GM23338 (cell line): ENCODE data around the gene CEP20. TPM values are rescaled to one million over a fixed set of nuclear protein-coding genes. Genes with fewer than 3 reads are reported as not detected.

Experiments
- ATAC-seq: fragments of 200-7000 bp; cut with Tn5 transposase; 3 replicates; pipeline ENCODE4 v1.9.1; 2020
- DNase-seq: peaks from one replicate; pipeline ENCODE4 v3.0.0-alpha.2; 2015; ENCODE audit warnings: low spot score
- H2AFZ ChIP-seq: fragments of 200-600 bp; sonication (generic); 2 replicates; pipeline ENCODE4 v1.8.0; 2016; ENCODE audit warnings: antibody characterized with exemption, mild to moderate bottlenecking, moderate library complexity
- H3F3A ChIP-seq: fragments of 200-600 bp; sonication (generic); replicated peaks from 2 replicates; pipeline ENCODE4 v1.8.0; 2017; ENCODE audit warnings: antibody characterized with exemption, mixed run types, low read depth
- H3K27ac ChIP-seq: fragments of 200-600 bp; sonication (generic); 2 replicates; pipeline ENCODE4 v1.6.1; 2016; ENCODE audit warnings: low read depth
- H3K27me3 ChIP-seq: fragments of 200-600 bp; sonication (generic); 2 replicates; pipeline ENCODE4 v1.8.0; 2016; ENCODE audit warnings: mild to moderate bottlenecking, mixed run types, moderate library complexity; ENCODE audit not compliant: insufficient read depth
- H3K36me3 ChIP-seq: fragments of 200-600 bp; sonication (generic); 2 replicates; pipeline ENCODE4 v1.8.0; 2016; ENCODE audit warnings: mild to moderate bottlenecking; ENCODE audit not compliant: insufficient read depth
- H3K4me1 ChIP-seq: fragments of 200-600 bp; sonication (generic); 2 replicates; pipeline ENCODE4 v1.8.0; 2016; ENCODE audit warnings: mild to moderate bottlenecking, moderate library complexity; ENCODE audit not compliant: insufficient read depth
- H3K4me2 ChIP-seq: fragments of 200-600 bp; sonication (generic); 2 replicates; pipeline ENCODE4 v1.7.1; 2017; ENCODE audit warnings: mixed run types
- H3K4me3 ChIP-seq: fragments of 200-600 bp; sonication (generic); 2 replicates; pipeline ENCODE4 v1.6.1; 2016; ENCODE audit warnings: mixed run types
- H3K79me2 ChIP-seq: fragments of 200-600 bp; sonication (generic); replicated peaks from 2 replicates; pipeline ENCODE4 v1.8.0; 2017; ENCODE audit warnings: mild to moderate bottlenecking; ENCODE audit not compliant: insufficient read depth
- H3K9me2 ChIP-seq: fragments of 200-600 bp; sonication (generic); 2 replicates; pipeline ENCODE4 v1.8.0; 2017; ENCODE audit not compliant: insufficient read depth
- H4K20me1 ChIP-seq: fragments of 200-600 bp; sonication (generic); replicated peaks from 2 replicates; pipeline ENCODE4 v1.8.0; 2017; ENCODE audit warnings: mild to moderate bottlenecking; ENCODE audit not compliant: insufficient read depth
- H3K27ac Mint-ChIP-seq: 2 replicates; pipeline ENCODE4 v1.8.0; 2020; ENCODE audit warnings: inconsistent platforms, mild to moderate bottlenecking, moderate library complexity, mixed read lengths
- H3K27me3 Mint-ChIP-seq: 3 replicates; pipeline ENCODE4 v1.8.0; 2022; ENCODE audit warnings: low read depth, mild to moderate bottlenecking, moderate library complexity, mixed read lengths, inconsistent platforms; ENCODE audit not compliant: insufficient read depth, poor library complexity
- H3K36me3 Mint-ChIP-seq: 3 replicates; pipeline ENCODE4 v1.8.0; 2021; ENCODE audit warnings: low read depth, mild to moderate bottlenecking, inconsistent platforms, moderate library complexity, mixed read lengths
- H3K4me1 Mint-ChIP-seq: 3 replicates; pipeline ENCODE4 v1.8.0; 2020; ENCODE audit warnings: mild to moderate bottlenecking, inconsistent platforms, mixed read lengths
- H3K4me3 Mint-ChIP-seq: 3 replicates; pipeline ENCODE4 v1.8.0; 2021; ENCODE audit warnings: moderate library complexity, mild to moderate bottlenecking, inconsistent platforms, mixed read lengths
- H3K9me3 Mint-ChIP-seq: 3 replicates; pipeline ENCODE4 v1.8.0; 2020; ENCODE audit warnings: moderate library complexity, mild to moderate bottlenecking, inconsistent platforms, mixed read lengths
- CREB1 ChIP-seq: fragments of 250-450 bp; sonication (Bioruptor Pico); IDR thresholded peaks from 2 replicates; pipeline ENCODE4 v1.5.0; 2020; ENCODE audit warnings: low read depth, mild to moderate bottlenecking, moderate library complexity
- EZH2 ChIP-seq: fragments of 200-600 bp; sonication (generic); IDR thresholded peaks from one replicate; pipeline ENCODE4 v1.8.0; 2017; ENCODE audit warnings: antibody characterized with exemption, mild to moderate bottlenecking, low read depth; ENCODE audit not compliant: unreplicated experiment
- EZH2phosphoT487 ChIP-seq: fragments of 200-600 bp; sonication (generic); IDR thresholded peaks from one replicate; pipeline ENCODE4 v1.8.1; 2018; ENCODE audit warnings: antibody characterized with exemption; ENCODE audit not compliant: unreplicated experiment
- JUNB ChIP-seq: IDR thresholded peaks from one replicate; pipeline ENCODE4 v1.6.1; 2016; ENCODE audit warnings: antibody characterized with exemption; ENCODE audit not compliant: unreplicated experiment
- NANOG ChIP-seq: IDR thresholded peaks from 2 replicates; pipeline ENCODE4 v1.6.1; 2016; ENCODE audit warnings: antibody characterized with exemption, borderline replicate concordance
- POLR2AphosphoS5 ChIP-seq: IDR thresholded peaks from 2 replicates; pipeline ENCODE4 v1.6.1; 2016; ENCODE audit warnings: antibody characterized with exemption, low read depth
- STAT1 ChIP-seq: IDR thresholded peaks from one replicate; pipeline ENCODE4 v1.6.1; 2016; ENCODE audit warnings: antibody characterized with exemption; ENCODE audit not compliant: unreplicated experiment
- ZNF114 ChIP-seq: fragments of 250-450 bp; sonication (Bioruptor Pico); IDR thresholded peaks from 2 replicates; pipeline ENCODE4 v1.5.0; 2020; ENCODE audit warnings: mild to moderate bottlenecking, moderate library complexity
- ZNF331 ChIP-seq: fragments of 250-450 bp; sonication (Bioruptor Pico); IDR thresholded peaks from 2 replicates; pipeline ENCODE4 v1.5.0; 2020; ENCODE audit warnings: low read depth, mild to moderate bottlenecking, moderate library complexity
- polyA plus RNA-seq: library from polyadenylated mRNA; unstranded; fragments of >200 nt; fragmentation: Nextera tagmentation; extraction: Ambion mirVana; gene quantifications from 2 replicates; pipeline ENCODE4 v1.2.1, GENCODE V29; 2016
- total RNA-seq: library from RNA; depleted of rRNA; stranded (reverse); fragments of >200 nt; shearing (Covaris generic); gene quantifications from 2 replicates; pipeline ENCODE4 v1.2.3, GENCODE V29; 2014
- TF ChIP-seq, protein P1 (sequence below): IDR thresholded peaks from one replicate; pipeline ENCODE4 v1.6.1; 2018; ENCODE audit warnings: antibody characterized with exemption; ENCODE audit not compliant: unreplicated experiment
- TF ChIP-seq, protein P2 (sequence below), 2 experiments: fragments of 200-600 bp in 1 of 2; sonication (generic) in 1 of 2; conservative IDR thresholded peaks; 2 replicates each; pipeline versions ENCODE4 v1.5.1 to v1.6.1; 2016 to 2017; ENCODE audit warnings: antibody characterized with exemption in 2 of 2, low read depth in 2 of 2, mild to moderate bottlenecking in 2 of 2, moderate library complexity in 1 of 2
- TF ChIP-seq, protein P3 (sequence below): IDR thresholded peaks from 2 replicates; pipeline ENCODE4 v1.6.1; 2016; ENCODE audit warnings: antibody characterized with exemption
- TF ChIP-seq, protein P4 (sequence below): fragments of 250-450 bp; sonication (Bioruptor Pico); IDR thresholded peaks from 2 replicates; pipeline ENCODE4 v1.5.0; 2020; ENCODE audit warnings: mild to moderate bottlenecking, moderate library complexity

The CEP20 gene
- total and polyA plus RNA-seq, 2 experiments from 2014 or later = 60.2 to 70.9 TPM

DNA sequence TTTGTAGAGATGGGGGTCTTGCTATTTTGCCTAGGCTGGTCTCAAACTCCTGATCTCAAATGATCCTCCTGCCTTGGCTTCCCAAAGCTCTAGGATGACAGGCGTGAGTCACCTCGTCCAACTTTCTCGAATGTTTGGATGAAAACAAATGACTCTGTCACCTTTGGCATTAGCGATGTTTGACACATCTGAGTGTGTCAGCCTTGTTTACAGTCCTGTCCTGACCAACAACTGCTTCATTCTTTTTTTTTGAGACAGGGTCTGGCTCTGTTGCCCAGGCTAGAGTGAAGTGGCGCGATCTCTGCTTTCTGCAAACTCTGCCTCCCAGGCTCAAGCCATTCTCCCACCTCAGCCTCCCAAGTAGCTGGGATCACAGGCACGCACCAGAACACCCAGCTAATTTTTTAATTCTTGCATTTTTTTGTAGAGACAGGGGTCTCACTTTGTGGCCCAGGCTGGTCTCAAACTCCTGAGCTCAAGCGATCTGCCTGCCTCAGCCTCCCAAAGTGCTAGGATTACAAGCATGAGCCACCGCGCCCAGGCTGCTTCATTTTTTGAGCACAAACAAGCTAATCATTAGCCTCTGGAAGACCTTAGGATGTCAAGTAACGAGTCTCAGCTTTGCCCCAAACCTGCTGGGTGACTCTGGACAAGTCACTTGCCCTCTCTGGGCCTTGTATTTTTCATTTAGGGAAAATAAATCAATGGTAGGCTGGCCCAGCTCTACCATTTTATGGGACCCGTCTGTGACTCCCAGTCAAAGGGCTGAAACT, 39.0 kb downstream of the CEP20 start:
- no peaks in the 10 kb centered on the region for H3K36me3 Mint-ChIP-seq
- H3K27me3 ChIP-seq = no peaks in the 10 kb centered on the region
- no peak for TF ChIP-seq JUNB
- no peak for TF ChIP-seq POLR2AphosphoS5
- TF ChIP-seq EZH2phosphoT487 = no peak
- no peak for TF ChIP-seq CREB1 (CRISPR knock-in tag)
- TF ChIP-seq, protein P1, sequence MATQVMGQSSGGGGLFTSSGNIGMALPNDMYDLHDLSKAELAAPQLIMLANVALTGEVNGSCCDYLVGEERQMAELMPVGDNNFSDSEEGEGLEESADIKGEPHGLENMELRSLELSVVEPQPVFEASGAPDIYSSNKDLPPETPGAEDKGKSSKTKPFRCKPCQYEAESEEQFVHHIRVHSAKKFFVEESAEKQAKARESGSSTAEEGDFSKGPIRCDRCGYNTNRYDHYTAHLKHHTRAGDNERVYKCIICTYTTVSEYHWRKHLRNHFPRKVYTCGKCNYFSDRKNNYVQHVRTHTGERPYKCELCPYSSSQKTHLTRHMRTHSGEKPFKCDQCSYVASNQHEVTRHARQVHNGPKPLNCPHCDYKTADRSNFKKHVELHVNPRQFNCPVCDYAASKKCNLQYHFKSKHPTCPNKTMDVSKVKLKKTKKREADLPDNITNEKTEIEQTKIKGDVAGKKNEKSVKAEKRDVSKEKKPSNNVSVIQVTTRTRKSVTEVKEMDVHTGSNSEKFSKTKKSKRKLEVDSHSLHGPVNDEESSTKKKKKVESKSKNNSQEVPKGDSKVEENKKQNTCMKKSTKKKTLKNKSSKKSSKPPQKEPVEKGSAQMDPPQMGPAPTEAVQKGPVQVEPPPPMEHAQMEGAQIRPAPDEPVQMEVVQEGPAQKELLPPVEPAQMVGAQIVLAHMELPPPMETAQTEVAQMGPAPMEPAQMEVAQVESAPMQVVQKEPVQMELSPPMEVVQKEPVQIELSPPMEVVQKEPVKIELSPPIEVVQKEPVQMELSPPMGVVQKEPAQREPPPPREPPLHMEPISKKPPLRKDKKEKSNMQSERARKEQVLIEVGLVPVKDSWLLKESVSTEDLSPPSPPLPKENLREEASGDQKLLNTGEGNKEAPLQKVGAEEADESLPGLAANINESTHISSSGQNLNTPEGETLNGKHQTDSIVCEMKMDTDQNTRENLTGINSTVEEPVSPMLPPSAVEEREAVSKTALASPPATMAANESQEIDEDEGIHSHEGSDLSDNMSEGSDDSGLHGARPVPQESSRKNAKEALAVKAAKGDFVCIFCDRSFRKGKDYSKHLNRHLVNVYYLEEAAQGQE = no peak
- TF ChIP-seq, protein P2, sequence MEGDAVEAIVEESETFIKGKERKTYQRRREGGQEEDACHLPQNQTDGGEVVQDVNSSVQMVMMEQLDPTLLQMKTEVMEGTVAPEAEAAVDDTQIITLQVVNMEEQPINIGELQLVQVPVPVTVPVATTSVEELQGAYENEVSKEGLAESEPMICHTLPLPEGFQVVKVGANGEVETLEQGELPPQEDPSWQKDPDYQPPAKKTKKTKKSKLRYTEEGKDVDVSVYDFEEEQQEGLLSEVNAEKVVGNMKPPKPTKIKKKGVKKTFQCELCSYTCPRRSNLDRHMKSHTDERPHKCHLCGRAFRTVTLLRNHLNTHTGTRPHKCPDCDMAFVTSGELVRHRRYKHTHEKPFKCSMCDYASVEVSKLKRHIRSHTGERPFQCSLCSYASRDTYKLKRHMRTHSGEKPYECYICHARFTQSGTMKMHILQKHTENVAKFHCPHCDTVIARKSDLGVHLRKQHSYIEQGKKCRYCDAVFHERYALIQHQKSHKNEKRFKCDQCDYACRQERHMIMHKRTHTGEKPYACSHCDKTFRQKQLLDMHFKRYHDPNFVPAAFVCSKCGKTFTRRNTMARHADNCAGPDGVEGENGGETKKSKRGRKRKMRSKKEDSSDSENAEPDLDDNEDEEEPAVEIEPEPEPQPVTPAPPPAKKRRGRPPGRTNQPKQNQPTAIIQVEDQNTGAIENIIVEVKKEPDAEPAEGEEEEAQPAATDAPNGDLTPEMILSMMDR (conservative IDR thresholded peaks at IDR 0.05; ENCODE audit: low read depth in 2 of 2) = no peak
- no peak for TF ChIP-seq ZNF331
- no peak for TF ChIP-seq EZH2
- no peak for TF ChIP-seq STAT1
- no peak for TF ChIP-seq NANOG
- TF ChIP-seq ZNF114 (CRISPR knock-in tag) = no peak
- TF ChIP-seq, protein P3, sequence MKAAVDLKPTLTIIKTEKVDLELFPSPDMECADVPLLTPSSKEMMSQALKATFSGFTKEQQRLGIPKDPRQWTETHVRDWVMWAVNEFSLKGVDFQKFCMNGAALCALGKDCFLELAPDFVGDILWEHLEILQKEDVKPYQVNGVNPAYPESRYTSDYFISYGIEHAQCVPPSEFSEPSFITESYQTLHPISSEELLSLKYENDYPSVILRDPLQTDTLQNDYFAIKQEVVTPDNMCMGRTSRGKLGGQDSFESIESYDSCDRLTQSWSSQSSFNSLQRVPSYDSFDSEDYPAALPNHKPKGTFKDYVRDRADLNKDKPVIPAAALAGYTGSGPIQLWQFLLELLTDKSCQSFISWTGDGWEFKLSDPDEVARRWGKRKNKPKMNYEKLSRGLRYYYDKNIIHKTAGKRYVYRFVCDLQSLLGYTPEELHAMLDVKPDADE = no peak
- TF ChIP-seq, protein P4, sequence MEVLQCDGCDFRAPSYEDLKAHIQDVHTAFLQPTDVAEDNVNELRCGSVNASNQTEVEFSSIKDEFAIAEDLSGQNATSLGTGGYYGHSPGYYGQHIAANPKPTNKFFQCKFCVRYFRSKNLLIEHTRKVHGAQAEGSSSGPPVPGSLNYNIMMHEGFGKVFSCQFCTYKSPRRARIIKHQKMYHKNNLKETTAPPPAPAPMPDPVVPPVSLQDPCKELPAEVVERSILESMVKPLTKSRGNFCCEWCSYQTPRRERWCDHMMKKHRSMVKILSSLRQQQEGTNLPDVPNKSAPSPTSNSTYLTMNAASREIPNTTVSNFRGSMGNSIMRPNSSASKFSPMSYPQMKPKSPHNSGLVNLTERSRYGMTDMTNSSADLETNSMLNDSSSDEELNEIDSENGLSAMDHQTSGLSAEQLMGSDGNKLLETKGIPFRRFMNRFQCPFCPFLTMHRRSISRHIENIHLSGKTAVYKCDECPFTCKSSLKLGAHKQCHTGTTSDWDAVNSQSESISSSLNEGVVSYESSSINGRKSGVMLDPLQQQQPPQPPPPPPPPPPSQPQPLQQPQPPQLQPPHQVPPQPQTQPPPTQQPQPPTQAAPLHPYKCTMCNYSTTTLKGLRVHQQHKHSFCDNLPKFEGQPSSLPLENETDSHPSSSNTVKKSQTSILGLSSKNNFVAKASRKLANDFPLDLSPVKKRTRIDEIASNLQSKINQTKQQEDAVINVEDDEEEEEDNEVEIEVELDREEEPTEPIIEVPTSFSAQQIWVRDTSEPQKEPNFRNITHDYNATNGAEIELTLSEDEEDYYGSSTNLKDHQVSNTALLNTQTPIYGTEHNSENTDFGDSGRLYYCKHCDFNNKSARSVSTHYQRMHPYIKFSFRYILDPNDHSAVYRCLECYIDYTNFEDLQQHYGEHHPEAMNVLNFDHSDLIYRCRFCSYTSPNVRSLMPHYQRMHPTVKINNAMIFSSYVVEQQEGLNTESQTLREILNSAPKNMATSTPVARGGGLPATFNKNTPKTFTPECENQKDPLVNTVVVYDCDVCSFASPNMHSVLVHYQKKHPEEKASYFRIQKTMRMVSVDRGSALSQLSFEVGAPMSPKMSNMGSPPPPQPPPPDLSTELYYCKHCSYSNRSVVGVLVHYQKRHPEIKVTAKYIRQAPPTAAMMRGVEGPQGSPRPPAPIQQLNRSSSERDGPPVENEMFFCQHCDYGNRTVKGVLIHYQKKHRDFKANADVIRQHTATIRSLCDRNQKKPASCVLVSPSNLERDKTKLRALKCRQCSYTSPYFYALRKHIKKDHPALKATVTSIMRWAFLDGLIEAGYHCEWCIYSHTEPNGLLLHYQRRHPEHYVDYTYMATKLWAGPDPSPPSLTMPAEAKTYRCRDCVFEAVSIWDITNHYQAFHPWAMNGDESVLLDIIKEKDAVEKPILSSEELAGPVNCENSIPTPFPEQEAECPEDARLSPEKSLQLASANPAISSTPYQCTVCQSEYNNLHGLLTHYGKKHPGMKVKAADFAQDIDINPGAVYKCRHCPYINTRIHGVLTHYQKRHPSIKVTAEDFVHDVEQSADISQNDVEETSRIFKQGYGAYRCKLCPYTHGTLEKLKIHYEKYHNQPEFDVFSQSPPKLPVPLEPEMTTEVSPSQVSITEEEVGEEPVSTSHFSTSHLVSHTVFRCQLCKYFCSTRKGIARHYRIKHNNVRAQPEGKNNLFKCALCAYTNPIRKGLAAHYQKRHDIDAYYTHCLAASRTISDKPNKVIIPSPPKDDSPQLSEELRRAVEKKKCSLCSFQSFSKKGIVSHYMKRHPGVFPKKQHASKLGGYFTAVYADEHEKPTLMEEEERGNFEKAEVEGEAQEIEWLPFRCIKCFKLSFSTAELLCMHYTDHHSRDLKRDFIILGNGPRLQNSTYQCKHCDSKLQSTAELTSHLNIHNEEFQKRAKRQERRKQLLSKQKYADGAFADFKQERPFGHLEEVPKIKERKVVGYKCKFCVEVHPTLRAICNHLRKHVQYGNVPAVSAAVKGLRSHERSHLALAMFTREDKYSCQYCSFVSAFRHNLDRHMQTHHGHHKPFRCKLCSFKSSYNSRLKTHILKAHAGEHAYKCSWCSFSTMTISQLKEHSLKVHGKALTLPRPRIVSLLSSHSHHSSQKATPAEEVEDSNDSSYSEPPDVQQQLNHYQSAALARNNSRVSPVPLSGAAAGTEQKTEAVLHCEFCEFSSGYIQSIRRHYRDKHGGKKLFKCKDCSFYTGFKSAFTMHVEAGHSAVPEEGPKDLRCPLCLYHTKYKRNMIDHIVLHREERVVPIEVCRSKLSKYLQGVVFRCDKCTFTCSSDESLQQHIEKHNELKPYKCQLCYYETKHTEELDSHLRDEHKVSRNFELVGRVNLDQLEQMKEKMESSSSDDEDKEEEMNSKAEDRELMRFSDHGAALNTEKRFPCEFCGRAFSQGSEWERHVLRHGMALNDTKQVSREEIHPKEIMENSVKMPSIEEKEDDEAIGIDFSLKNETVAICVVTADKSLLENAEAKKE (CRISPR knock-in tag) = no peak
- H3K4me1 ChIP-seq = no peaks in the 10 kb centered on the region
- no peak overlapping the region for H3K4me2 ChIP-seq
- no peaks in the 10 kb centered on the region for H3K9me2 ChIP-seq
- H3K27ac ChIP-seq = no peak overlapping the region
- no peak overlapping the region for H3K27ac Mint-ChIP-seq
- H3K4me3 ChIP-seq = no peak overlapping the region
- peaks cover 3% of the 10 kb centered on the region for H3K27me3 Mint-ChIP-seq
- no peaks in the 10 kb centered on the region for H3K36me3 ChIP-seq
- no peak for DNase-seq
- no peaks in the 10 kb centered on the region for H4K20me1 ChIP-seq
- H3K9me3 Mint-ChIP-seq = no peaks in the 10 kb centered on the region
- no peak overlapping the region for H3K4me3 Mint-ChIP-seq
- ATAC-seq = no peak
- no peaks in the 10 kb centered on the region for H3K4me1 Mint-ChIP-seq
- no peaks in the 10 kb centered on the region for H3K79me2 ChIP-seq
- H3F3A ChIP-seq = no peaks in the 10 kb centered on the region
- no peak overlapping the region for H2AFZ ChIP-seq
